Astrocyte of the spinal cord (primary cell): Measurements from ENCODE around the gene TACC2.

Source experiments
- DNase-seq: peaks from one replicate; pipeline ENCODE4 v3.0.0; 2011; ENCODE audit warnings: low read depth, low spot score
- H3K4me3 ChIP-seq: 2 replicates; pipeline ENCODE4 v1.5.1; 2011; ENCODE audit warnings: low read depth, mild to moderate bottlenecking, low read length, moderate library complexity
- CTCF ChIP-seq: IDR thresholded peaks from 2 replicates; pipeline ENCODE4 v1.5.1; 2012; ENCODE audit warnings: low read depth, mild to moderate bottlenecking, low read length, inconsistent platforms
- in situ Hi-C: cut with HindIII; loops from 2 replicates; pipeline ENCODE4 v1.10.0; 2017; ENCODE audit warnings: low sequenced_read_pairs

TACC2 gene

DNA sequence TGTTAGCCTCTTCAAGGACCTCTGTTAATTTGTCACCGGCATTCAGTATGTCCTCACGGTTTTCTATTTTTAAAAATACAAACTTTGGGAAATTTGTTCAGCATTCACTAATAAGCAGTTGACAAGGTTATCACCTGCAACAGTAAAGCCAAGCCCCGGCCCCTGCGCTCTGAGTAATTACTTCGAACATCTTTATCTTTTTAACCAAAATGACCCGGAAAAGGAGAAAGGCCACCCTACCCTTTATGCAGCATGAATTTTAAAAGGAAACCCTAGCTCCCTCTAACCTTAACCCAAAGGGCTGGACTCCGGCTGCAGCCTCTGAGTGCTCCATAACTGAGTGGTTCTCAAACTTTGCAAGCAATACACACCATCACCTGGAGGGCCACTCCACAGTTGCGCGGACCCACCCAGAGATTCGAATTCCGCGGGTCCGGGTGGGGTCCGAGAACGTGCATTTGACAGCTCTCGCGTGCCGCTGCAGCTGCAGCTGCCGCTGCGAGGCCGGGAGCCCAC, 14.9 kb upstream of the TACC2 start:
- TF ChIP-seq CTCF, result no peak
- in situ Hi-C loops, result no loop called here
- DNase-seq, result no peak

DNA sequence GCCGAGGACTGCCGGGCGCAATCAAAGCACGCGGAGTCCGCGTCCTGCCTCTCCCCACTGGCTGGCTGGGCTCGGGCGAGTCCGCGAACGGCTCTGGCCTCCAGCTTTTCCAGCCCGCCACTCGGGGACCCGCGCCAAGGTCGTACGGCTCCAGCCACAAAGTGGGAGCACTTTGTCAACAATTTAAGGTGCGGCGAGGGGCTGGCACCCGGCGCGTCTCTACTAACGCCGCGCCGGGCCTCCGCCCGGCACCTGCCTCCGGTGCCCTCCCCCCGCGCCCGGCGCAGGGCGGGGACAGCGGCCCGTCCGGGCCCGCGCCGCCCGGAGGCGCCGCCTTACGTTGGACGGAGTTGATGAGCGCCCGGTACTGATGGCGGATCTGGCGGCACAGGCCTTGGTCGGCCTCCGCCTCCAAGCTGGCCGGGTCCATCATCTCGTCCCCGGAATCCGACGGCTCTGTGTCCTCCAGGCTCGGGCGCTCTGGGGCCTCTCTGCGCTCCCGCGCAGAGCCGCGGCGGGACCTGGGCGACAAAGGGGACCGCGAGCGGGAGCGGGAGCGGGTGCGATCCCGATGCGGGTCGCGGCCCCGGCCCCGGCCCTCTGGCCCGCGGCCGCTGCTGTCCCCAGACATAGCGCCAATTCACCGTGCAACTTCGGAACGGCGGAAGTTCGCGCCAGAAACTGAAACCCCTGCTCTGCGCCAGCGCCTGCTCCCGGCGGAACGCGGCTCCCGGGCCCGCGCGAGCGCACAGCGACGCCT, 14.2 kb upstream of the TACC2 start, which contains the start of gene NSMCE4A:
TSS of gene NSMCE4A (minus strand) at position 683 of the 760 bp plus-strand sequence. CDS start at position 631, 52 bp downstream.
- in situ Hi-C loops, result no loop called here
- TF ChIP-seq CTCF, result no peak
- peak; percentile 69 for DNase-seq
- peak within 1 kb of the TSS; percentile 55 for H3K4me3 ChIP-seq

More for the DNA sequence above, 14.9 kb upstream of the TACC2 start:
- peak overlapping the region; percentile 55 for H3K4me3 ChIP-seq

DNA sequence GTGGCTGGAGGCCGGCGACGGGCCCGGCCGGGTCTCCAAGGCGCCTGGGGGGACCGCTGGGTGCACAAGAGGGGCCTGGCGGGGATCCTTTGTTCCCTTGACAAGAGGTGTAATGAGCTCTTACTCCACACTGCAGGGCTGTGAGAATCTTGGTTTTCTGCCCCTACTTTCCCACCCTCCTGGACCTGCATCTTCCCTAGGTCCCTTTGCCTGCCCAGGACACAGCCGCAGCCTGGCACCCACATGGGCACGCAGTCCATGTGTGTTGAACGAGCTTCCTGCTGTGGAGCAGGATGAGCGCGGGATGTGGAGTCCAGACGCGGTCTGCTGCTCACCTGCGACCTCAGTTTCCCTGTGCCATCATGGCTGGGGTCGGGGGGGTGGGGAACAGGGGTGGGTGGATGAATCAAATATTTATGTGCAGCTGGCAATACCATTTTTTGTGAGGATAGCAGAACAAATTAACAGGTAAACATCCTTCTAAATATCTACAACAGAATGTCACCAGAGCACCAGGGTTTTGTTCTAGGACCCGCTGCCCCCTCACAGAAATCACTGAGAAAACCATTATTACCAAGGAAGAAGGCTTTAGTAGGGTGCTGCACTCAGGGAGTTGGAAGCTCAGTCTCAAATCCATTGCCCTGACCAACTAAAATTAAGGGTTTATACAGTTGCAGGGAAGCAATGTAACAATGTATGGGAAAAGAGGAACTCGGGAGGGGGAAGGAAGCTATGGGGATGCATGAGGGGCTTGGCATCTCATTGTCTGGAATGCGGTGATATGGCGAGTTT, 13.5 kb upstream of the TACC2 start:
- H3K4me3 ChIP-seq, result peak overlapping the region; percentile 55
- in situ Hi-C loops, result no loop called here
- peak; percentile 68 for TF ChIP-seq CTCF
- no peak for DNase-seq

DNA sequence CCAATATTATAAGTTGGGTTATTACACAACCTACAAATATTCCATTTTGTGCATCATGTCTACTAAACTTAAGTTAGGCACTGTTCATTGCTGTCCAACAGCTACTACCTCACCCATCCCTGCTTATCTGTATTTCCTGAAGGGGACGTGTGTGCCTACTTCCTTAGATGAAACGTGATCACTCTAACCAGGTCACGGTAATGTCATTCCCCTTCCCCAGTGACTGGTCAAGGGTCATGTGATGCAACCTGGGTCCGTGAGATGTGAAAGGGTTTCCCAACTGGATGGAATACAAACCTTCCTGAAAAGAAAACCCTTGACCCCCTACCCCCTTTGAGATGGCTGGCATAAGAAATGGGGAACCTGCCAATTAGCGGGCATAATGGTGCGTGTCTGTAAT, 12.4 kb upstream of the TACC2 start:
- in situ Hi-C loops, result no loop called here
- TF ChIP-seq CTCF, result no peak
- no peak overlapping the region for H3K4me3 ChIP-seq
- no peak for DNase-seq

- no peak for TF ChIP-seq CTCF
- in situ Hi-C loops, result no loop called here
- DNase-seq, result no peak
- H3K4me3 ChIP-seq, result no peak overlapping the region
These were observed 10.5 kb upstream of the TACC2 start for GRCh38 chr10:121978511-121978910.

GRCh38 chr10:121981346-121981745, 7.6 kb upstream of the TACC2 start:
- TF ChIP-seq CTCF, result no peak
- H3K4me3 ChIP-seq, result no peak overlapping the region
- no peak for DNase-seq
- in situ Hi-C loops, result no loop called here
